ENCODE data around the gene TP63. TPM values are rescaled to one million over a fixed set of nuclear protein-coding genes. Genes with fewer than 3 reads are reported as not detected.

The TP63 gene
- total and polyA plus RNA-seq, 8 donors: 0.45 to 2.7 (median 0.84) TPM

DNA sequence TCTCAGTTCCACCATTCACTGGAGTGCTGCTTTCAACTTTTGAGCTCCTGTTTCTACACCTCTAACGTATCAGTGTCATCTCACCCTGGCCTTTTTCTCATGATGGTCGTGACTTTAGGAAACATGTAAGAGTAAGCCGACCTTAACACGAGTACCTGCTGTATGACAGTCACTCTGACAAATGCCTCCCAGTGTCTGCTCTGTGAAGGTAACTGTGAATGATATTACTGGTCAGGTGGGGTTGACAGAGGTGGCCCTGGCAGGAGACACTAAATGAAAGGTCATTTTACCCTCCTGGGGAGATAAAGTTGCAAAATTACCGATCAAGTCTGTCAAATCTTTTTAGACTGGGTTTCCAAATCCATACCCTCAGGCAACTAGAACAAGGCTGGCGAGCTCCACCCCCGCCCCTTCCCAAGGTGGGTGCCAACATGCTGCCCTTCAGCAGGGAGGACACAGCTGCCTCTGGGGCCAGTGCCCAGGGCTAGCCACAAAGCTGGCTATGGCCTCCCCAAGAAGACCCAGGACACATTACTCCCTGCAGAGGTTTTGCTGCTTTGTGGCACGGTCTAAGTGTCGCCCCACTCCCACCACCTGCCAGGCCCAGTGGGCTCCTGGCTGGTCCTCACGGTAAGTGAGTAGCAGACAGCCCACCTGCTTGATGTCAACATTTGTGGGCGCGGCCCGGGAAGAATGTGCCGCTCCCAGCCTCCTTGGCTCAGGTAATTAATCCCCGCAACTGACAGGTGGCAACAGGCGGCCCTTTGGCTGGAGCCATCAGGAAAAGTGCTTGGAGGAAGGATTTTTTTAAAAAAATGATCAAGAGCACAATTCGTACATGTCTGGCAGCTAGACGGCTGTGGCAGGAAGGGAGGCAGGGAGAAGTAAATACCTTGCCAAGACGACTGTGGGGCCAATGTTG, 211.8 kb downstream of the TP63 start:
- intact Hi-C loops (cut with DNase I): no loop called here
- no peaks in the 10 kb centered on the region for H3K4me1 ChIP-seq
- H3K27me3 ChIP-seq: no peaks in the 10 kb centered on the region
- DNase-seq (peak in 1 of 4 donors; percentile 41), ATAC-seq (no peak)
- H3K4me3 ChIP-seq: no peak overlapping the region
- H3K27ac ChIP-seq: no peak overlapping the region
- H3K9me3 ChIP-seq: no peaks in the 10 kb centered on the region
- H3K36me3 ChIP-seq: no peaks in the 10 kb centered on the region
- TF ChIP-seq, protein P1, sequence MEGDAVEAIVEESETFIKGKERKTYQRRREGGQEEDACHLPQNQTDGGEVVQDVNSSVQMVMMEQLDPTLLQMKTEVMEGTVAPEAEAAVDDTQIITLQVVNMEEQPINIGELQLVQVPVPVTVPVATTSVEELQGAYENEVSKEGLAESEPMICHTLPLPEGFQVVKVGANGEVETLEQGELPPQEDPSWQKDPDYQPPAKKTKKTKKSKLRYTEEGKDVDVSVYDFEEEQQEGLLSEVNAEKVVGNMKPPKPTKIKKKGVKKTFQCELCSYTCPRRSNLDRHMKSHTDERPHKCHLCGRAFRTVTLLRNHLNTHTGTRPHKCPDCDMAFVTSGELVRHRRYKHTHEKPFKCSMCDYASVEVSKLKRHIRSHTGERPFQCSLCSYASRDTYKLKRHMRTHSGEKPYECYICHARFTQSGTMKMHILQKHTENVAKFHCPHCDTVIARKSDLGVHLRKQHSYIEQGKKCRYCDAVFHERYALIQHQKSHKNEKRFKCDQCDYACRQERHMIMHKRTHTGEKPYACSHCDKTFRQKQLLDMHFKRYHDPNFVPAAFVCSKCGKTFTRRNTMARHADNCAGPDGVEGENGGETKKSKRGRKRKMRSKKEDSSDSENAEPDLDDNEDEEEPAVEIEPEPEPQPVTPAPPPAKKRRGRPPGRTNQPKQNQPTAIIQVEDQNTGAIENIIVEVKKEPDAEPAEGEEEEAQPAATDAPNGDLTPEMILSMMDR (IDR thresholded peaks at IDR 0.05): no peak

DNA sequence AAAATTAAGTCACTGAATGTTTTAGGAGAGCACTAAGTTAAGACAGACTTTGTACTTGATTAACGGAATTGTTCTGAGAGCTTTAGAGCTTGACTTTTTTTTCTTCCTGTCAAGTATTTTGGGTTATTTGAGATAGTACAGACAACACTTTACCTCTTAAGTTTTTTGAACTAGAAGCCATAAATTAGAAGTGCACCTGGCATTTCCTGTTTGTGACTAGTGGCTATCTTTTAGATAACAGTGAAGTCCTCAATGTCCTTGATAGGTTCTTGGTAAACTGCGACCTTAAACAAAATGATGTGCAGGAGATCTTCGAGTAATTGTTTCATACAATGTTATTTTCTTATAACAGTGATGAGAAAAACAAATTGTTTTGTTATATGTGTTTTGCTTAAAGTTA, 213.9 kb downstream of the TP63 start:
- no peak for ATAC-seq
- no peaks in the 10 kb centered on the region for H3K9me3 ChIP-seq
- no peak overlapping the region for H3K27ac ChIP-seq
- no peaks in the 10 kb centered on the region for H3K36me3 ChIP-seq
- TF ChIP-seq, protein P1 (IDR thresholded peaks at IDR 0.05): no peak
- H3K4me3 ChIP-seq: no peak overlapping the region
- intact Hi-C loops (cut with DNase I): no loop called here
- H3K4me1 ChIP-seq: no peaks in the 10 kb centered on the region
- no peaks in the 10 kb centered on the region for H3K27me3 ChIP-seq
- DNase-seq: no peak

DNA sequence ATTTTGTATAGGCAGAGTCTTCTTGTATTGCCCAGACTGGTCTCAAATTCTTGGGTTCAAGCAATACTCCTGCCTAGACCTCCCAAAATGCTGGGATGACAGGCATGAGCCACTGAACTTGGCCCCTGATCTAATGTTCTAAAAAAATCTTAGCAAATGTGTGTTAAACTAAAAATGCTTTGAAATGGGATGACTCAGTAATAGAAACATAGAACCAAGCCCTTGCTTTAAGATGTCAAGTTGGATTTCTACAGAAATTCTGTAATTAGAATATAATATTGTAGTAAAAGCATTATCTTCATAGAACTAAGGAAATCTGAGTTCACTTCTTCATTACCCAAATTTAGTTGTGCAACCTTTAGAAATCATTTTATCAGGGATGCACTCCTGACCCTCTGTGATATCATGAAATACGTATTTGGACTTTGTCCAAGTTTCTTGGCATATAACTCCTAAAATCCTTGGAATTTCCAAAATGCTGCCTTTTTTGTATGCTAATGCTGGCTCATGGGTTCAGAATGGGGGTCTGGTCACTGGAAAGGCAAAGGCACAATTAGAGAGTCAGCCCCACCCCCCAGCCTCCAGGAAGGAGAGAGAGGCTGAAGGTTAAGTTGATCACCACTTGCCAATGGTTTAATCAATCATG, 217.3 kb downstream of the TP63 start:
- Histone ChIP-seq H3K4me3 (no peak overlapping the region), H3K27me3 (no peaks in the 10 kb centered on the region), H3K27ac (no peak overlapping the region), H3K36me3 (no peaks in the 10 kb centered on the region), H3K4me1 (no peaks in the 10 kb centered on the region), H3K9me3 (no peaks in the 10 kb centered on the region)
- intact Hi-C loops (cut with DNase I): no loop called here
- TF ChIP-seq, protein P1 (IDR thresholded peaks at IDR 0.05): no peak
- DNase-seq (no peak), ATAC-seq (no peak)

DNA sequence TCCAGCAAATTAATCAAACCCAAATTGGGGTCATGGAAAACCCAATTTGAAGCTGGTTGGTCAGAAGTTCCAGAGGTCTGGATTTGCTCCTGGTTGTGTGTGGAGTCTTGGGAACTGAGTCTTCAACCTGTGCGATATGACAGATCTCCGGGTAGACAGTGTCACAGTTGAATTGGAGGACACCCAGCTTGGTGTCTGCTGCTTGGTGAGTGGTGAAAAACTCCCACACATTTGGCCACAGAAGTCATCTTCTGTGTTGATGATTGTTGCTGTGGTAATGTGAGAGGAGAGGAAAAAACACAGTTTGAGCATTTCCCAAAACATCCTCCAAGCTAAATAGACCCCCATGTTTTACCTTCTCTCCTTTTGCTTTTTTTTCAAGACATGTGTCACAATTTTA, 218.1 kb downstream of the TP63 start:
- DNase-seq (no peak), ATAC-seq (no peak)
- Histone ChIP-seq H3K4me3 (no peak overlapping the region), H3K4me1 (no peaks in the 10 kb centered on the region), H3K9me3 (no peaks in the 10 kb centered on the region), H3K36me3 (no peaks in the 10 kb centered on the region), H3K27me3 (no peaks in the 10 kb centered on the region), H3K27ac (no peak overlapping the region)
- intact Hi-C loops (cut with DNase I): no loop called here
- TF ChIP-seq, protein P1 (IDR thresholded peaks at IDR 0.05): no peak

DNA sequence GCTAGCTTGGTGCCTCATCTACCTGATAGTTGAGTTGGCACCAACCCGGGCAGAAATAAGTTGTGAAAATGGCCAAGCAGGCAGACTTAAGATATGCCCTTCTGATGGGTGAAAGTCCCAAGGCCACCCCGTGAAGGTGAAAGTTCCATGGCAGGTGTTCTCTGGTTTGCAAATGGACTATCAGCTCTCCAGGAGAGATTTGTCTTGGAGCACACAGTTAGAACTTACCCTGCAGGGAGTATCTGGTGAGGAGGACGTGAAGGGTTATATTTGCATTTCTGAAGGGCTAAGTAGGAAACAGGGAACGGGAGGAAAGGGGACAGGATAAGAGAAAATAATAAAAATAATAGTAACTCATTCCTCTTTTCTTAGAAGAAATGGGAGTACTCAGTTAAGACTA, 220.5 kb downstream of the TP63 start:
- Histone ChIP-seq H3K27ac (no peak overlapping the region), H3K4me1 (no peaks in the 10 kb centered on the region), H3K27me3 (no peaks in the 10 kb centered on the region), H3K9me3 (no peaks in the 10 kb centered on the region), H3K4me3 (no peak overlapping the region), H3K36me3 (no peaks in the 10 kb centered on the region)
- intact Hi-C loops (cut with DNase I): no loop called here
- TF ChIP-seq, protein P1 (IDR thresholded peaks at IDR 0.05): no peak
- DNase-seq: no peak
- ATAC-seq: no peak

Data from left lung (tissue), 10 donors.